ENCODE data around the gene PHEX. TPM values are rescaled to one million over a fixed set of nuclear protein-coding genes. Genes with fewer than 3 reads are reported as not detected.

Gene PHEX
- total RNA-seq, 4 donors from 2014 or later = 1.5 to 4.3 (median 2.3) TPM

GRCh38 chrX:22150371-22150770, 118.2 kb downstream of the PHEX start:
- Histone ChIP-seq H3K9me3 (no peaks in the 10 kb centered on the region), H3K4me3 (no peak overlapping the region), H3K27ac (no peak overlapping the region), H3K27me3 (no peaks in the 10 kb centered on the region), H3K36me3 (no peaks in the 10 kb centered on the region), H3K4me1 (no peaks in the 10 kb centered on the region)
- no peak for DNase-seq
- no peak for TF ChIP-seq POLR2A (IDR thresholded peaks at IDR 0.05)
- TF ChIP-seq CTCF (IDR thresholded peaks at IDR 0.05) = no peak
- intact Hi-C loops (cut with DNase I; ENCODE audit: low total_unique reads) = no loop called here

GRCh38 chrX:22155126-22155525, 123.0 kb downstream of the PHEX start:
- H3K27me3 ChIP-seq = no peaks in the 10 kb centered on the region
- H3K36me3 ChIP-seq = no peaks in the 10 kb centered on the region
- H3K4me1 ChIP-seq = no peaks in the 10 kb centered on the region
- no peaks in the 10 kb centered on the region for H3K9me3 ChIP-seq
- intact Hi-C loops (cut with DNase I; ENCODE audit: low total_unique reads) = no loop called here
- no peak for DNase-seq
- no peak overlapping the region for H3K27ac ChIP-seq
- no peak overlapping the region for H3K4me3 ChIP-seq
- no peak for TF ChIP-seq POLR2A (IDR thresholded peaks at IDR 0.05)
- no peak for TF ChIP-seq CTCF (IDR thresholded peaks at IDR 0.05)

GRCh38 chrX:22159071-22159470, 126.9 kb downstream of the PHEX start:
- H3K27ac ChIP-seq = no peak overlapping the region
- H3K9me3 ChIP-seq = no peaks in the 10 kb centered on the region
- DNase-seq = no peak
- no peak overlapping the region for H3K4me3 ChIP-seq
- no peaks in the 10 kb centered on the region for H3K36me3 ChIP-seq
- intact Hi-C loops (cut with DNase I; ENCODE audit: low total_unique reads) = no loop called here
- TF ChIP-seq POLR2A (IDR thresholded peaks at IDR 0.05) = no peak
- no peak for TF ChIP-seq CTCF (IDR thresholded peaks at IDR 0.05)
- H3K4me1 ChIP-seq = no peaks in the 10 kb centered on the region
- H3K27me3 ChIP-seq = no peaks in the 10 kb centered on the region

- H3K4me3 ChIP-seq = no peak overlapping the region
- H3K36me3 ChIP-seq = no peaks in the 10 kb centered on the region
- no peak overlapping the region for H3K27ac ChIP-seq
- no peaks in the 10 kb centered on the region for H3K9me3 ChIP-seq
- no peaks in the 10 kb centered on the region for H3K27me3 ChIP-seq
- DNase-seq = no peak
- TF ChIP-seq CTCF (IDR thresholded peaks at IDR 0.05) (no peak), POLR2A (IDR thresholded peaks at IDR 0.05) (no peak)
- no peaks in the 10 kb centered on the region for H3K4me1 ChIP-seq
- intact Hi-C loops (cut with DNase I; ENCODE audit: low total_unique reads) = no loop called here
These were observed 131.2 kb downstream of the PHEX start for GRCh38 chrX:22163326-22163725.

- no peaks in the 10 kb centered on the region for H3K36me3 ChIP-seq
- TF ChIP-seq POLR2A (IDR thresholded peaks at IDR 0.05) (no peak), CTCF (IDR thresholded peaks at IDR 0.05) (no peak)
- H3K27ac ChIP-seq = no peak overlapping the region
- no peaks in the 10 kb centered on the region for H3K27me3 ChIP-seq
- H3K4me1 ChIP-seq = no peaks in the 10 kb centered on the region
- H3K4me3 ChIP-seq = no peak overlapping the region
- H3K9me3 ChIP-seq = no peaks in the 10 kb centered on the region
- intact Hi-C loops (cut with DNase I; ENCODE audit: low total_unique reads) = no loop called here
- no peak for DNase-seq
These were observed 132.8 kb downstream of the PHEX start for GRCh38 chrX:22164770-22165388.
